HepG2 (cell line): Measurements from ENCODE around the gene MYD88. TPM values are rescaled to one million over a fixed set of nuclear protein-coding genes. Genes with fewer than 3 reads are reported as not detected.
A peak's percentile ranks its signal among the peaks of the same experiment; 100 is the strongest.

Experiments used
- HOXD1 ChIP-seq: sonication (generic); formaldehyde crosslinking; IDR thresholded peaks from 2 replicates; pipeline ENCODE4 v1.5.0; 2020; ENCODE audit warnings: missing genetic modification reagents
- MBD4 ChIP-seq: IDR thresholded peaks from 2 replicates; pipeline ENCODE4 v1.6.1; 2012; ENCODE audit warnings: low read length, inconsistent platforms, borderline replicate concordance
- TAF15 ChIP-seq: fragments of 200-400 bp; formaldehyde crosslinking; IDR thresholded peaks from one replicate; pipeline ENCODE4 v1.6.1; 2018; ENCODE audit warnings: mild to moderate bottlenecking, low read depth, low read length; ENCODE audit not compliant: poor library complexity, severe bottlenecking
- XRCC5 ChIP-seq: fragments of 200-400 bp; formaldehyde crosslinking; optimal IDR thresholded peaks from 2 replicates; pipeline ENCODE3; 2017; ENCODE audit warnings: mild to moderate bottlenecking, low read length
- ZBTB20 ChIP-seq: sonication (generic); formaldehyde crosslinking; IDR thresholded peaks from 2 replicates; pipeline ENCODE4 v1.8.1; 2023; ENCODE audit warnings: missing genetic modification reagents, low read depth, mild to moderate bottlenecking, borderline replicate concordance
- ZNF317 ChIP-seq: sonication (generic); formaldehyde crosslinking; IDR thresholded peaks from 2 replicates; pipeline ENCODE4 v1.5.0; 2020; ENCODE audit warnings: mild to moderate bottlenecking, missing genetic modification reagents
- ZNF557 ChIP-seq: sonication (generic); formaldehyde crosslinking; IDR thresholded peaks from 2 replicates; pipeline ENCODE4 v1.4.0; 2020; ENCODE audit warnings: missing genetic modification reagents
- ZNF563 ChIP-seq: sonication (generic); formaldehyde crosslinking; IDR thresholded peaks from 2 replicates; pipeline ENCODE4 v1.8.0; 2022; ENCODE audit warnings: mild to moderate bottlenecking, moderate library complexity, missing genetic modification reagents
- polyA plus RNA-seq, 8 experiments: library from polyadenylated mRNA; depleted of rRNA in 3 of 8; stranded (reverse) in 7 of 8; unstranded in 1 of 8; fragments of >200 nt; fragmentation: Illumina TruSeq in 4 of 8; extraction: Trizol in 4 of 8; gene quantifications; 2 replicates each; pipeline versions ENCODE4 v1.2.1 to v1.2.3, GENCODE V29; 2011 to 2016; ENCODE audit warnings: low read depth in 4 of 8, missing spikeins in 1 of 8, mixed read lengths in 1 of 8; ENCODE audit not compliant: insufficient read depth in 1 of 8
- total RNA-seq, 5 experiments: library from RNA; depleted of rRNA; stranded (reverse); fragments of >200 nt; fragmentation: Illumina TruSeq; extraction: Trizol; gene quantifications; 2 replicates each; pipeline ENCODE4 v1.2.3, GENCODE V29; 2016; ENCODE audit warnings: low read depth in 1 of 5
- TF ChIP-seq, protein P1 (sequence below): sonication (generic); formaldehyde crosslinking; IDR thresholded peaks from 2 replicates; pipeline ENCODE4 v1.4.0; 2020; ENCODE audit warnings: missing genetic modification reagents, borderline replicate concordance
- TF ChIP-seq, protein P2 (sequence below): sonication (generic); formaldehyde crosslinking; IDR thresholded peaks from 2 replicates; pipeline ENCODE4 v1.4.0; 2020; ENCODE audit warnings: missing genetic modification reagents; ENCODE audit errors: not compliant biosample characterization
- TF ChIP-seq, protein P3 (sequence below): sonication (generic); formaldehyde crosslinking; IDR thresholded peaks from 2 replicates; pipeline ENCODE4 v1.4.0; 2020; ENCODE audit warnings: missing genetic modification reagents
- TF ChIP-seq, protein P4 (sequence below): sonication (generic); formaldehyde crosslinking; IDR thresholded peaks from 2 replicates; pipeline ENCODE4 v1.4.0; 2020; ENCODE audit warnings: missing genetic modification reagents

Gene MYD88
- total and polyA plus RNA-seq, 2 of the 13 experiments (the other 11 are each of a cell fraction or from before 2014, with no cell fraction given): 7.6 to 32.7 TPM

DNA sequence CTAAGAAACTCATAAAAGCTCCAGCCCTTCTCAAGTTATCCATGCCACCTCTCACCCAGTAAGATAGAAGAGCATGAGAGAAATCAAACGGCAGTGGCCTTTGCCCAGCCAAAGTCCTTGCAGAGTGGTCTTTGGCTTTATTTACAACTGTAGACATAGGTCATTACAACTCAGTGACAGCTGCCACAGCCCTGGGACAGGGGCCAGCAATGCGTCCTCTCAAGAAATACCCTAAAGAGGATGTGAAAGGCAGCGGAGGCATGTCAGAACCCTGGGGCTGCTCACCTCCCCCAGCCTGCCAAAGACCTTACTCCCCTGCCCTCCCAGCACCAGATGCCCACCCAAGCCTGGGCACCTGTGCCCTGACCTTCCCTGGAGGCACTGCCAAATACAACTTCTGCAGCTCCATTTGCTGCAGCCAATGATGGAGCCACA, 7.8 kb upstream of the MYD88 start (continued):
- TF ChIP-seq XRCC5 (no peak), TAF15 (no peak), HOXD1 (CRISPR knock-in tag) (0 out of 2 replicates have a peak, but pooled peaks have one; percentile 42), ZNF563 (CRISPR knock-in tag) (no peak), MBD4 (no peak), ZNF317 (CRISPR knock-in tag) (peak; percentile 48; the same call in 1 of the 2 replicates), ZBTB20 (CRISPR knock-in tag) (peak; percentile 50; the same call in 1 of the 2 replicates), ZNF557 (CRISPR knock-in tag) (no peak)
- TF ChIP-seq, protein P1, sequence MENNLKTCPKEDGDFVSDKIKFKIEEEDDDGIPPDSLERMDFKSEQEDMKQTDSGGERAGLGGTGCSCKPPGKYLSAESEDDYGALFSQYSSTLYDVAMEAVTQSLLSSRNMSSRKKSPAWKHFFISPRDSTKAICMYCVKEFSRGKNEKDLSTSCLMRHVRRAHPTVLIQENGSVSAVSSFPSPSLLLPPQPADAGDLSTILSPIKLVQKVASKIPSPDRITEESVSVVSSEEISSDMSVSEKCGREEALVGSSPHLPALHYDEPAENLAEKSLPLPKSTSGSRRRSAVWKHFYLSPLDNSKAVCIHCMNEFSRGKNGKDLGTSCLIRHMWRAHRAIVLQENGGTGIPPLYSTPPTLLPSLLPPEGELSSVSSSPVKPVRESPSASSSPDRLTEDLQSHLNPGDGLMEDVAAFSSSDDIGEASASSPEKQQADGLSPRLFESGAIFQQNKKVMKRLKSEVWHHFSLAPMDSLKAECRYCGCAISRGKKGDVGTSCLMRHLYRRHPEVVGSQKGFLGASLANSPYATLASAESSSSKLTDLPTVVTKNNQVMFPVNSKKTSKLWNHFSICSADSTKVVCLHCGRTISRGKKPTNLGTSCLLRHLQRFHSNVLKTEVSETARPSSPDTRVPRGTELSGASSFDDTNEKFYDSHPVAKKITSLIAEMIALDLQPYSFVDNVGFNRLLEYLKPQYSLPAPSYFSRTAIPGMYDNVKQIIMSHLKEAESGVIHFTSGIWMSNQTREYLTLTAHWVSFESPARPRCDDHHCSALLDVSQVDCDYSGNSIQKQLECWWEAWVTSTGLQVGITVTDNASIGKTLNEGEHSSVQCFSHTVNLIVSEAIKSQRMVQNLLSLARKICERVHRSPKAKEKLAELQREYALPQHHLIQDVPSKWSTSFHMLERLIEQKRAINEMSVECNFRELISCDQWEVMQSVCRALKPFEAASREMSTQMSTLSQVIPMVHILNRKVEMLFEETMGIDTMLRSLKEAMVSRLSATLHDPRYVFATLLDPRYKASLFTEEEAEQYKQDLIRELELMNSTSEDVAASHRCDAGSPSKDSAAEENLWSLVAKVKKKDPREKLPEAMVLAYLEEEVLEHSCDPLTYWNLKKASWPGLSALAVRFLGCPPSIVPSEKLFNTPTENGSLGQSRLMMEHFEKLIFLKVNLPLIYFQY (CRISPR knock-in tag): 0 out of 2 replicates have a peak, but pooled peaks have one; percentile 27
- TF ChIP-seq, protein P2, sequence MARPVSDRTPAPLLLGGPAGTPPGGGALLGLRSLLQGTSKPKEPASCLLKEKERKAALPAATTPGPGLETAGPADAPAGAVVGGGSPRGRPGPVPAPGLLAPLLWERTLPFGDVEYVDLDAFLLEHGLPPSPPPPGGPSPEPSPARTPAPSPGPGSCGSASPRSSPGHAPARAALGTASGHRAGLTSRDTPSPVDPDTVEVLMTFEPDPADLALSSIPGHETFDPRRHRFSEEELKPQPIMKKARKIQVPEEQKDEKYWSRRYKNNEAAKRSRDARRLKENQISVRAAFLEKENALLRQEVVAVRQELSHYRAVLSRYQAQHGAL (CRISPR knock-in tag): no peak
- TF ChIP-seq, protein P3, sequence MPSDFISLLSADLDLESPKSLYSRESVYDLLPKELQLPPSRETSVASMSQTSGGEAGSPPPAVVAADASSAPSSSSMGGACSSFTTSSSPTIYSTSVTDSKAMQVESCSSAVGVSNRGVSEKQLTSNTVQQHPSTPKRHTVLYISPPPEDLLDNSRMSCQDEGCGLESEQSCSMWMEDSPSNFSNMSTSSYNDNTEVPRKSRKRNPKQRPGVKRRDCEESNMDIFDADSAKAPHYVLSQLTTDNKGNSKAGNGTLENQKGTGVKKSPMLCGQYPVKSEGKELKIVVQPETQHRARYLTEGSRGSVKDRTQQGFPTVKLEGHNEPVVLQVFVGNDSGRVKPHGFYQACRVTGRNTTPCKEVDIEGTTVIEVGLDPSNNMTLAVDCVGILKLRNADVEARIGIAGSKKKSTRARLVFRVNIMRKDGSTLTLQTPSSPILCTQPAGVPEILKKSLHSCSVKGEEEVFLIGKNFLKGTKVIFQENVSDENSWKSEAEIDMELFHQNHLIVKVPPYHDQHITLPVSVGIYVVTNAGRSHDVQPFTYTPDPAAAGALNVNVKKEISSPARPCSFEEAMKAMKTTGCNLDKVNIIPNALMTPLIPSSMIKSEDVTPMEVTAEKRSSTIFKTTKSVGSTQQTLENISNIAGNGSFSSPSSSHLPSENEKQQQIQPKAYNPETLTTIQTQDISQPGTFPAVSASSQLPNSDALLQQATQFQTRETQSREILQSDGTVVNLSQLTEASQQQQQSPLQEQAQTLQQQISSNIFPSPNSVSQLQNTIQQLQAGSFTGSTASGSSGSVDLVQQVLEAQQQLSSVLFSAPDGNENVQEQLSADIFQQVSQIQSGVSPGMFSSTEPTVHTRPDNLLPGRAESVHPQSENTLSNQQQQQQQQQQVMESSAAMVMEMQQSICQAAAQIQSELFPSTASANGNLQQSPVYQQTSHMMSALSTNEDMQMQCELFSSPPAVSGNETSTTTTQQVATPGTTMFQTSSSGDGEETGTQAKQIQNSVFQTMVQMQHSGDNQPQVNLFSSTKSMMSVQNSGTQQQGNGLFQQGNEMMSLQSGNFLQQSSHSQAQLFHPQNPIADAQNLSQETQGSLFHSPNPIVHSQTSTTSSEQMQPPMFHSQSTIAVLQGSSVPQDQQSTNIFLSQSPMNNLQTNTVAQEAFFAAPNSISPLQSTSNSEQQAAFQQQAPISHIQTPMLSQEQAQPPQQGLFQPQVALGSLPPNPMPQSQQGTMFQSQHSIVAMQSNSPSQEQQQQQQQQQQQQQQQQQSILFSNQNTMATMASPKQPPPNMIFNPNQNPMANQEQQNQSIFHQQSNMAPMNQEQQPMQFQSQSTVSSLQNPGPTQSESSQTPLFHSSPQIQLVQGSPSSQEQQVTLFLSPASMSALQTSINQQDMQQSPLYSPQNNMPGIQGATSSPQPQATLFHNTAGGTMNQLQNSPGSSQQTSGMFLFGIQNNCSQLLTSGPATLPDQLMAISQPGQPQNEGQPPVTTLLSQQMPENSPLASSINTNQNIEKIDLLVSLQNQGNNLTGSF (CRISPR knock-in tag): no peak
- TF ChIP-seq, protein P4, sequence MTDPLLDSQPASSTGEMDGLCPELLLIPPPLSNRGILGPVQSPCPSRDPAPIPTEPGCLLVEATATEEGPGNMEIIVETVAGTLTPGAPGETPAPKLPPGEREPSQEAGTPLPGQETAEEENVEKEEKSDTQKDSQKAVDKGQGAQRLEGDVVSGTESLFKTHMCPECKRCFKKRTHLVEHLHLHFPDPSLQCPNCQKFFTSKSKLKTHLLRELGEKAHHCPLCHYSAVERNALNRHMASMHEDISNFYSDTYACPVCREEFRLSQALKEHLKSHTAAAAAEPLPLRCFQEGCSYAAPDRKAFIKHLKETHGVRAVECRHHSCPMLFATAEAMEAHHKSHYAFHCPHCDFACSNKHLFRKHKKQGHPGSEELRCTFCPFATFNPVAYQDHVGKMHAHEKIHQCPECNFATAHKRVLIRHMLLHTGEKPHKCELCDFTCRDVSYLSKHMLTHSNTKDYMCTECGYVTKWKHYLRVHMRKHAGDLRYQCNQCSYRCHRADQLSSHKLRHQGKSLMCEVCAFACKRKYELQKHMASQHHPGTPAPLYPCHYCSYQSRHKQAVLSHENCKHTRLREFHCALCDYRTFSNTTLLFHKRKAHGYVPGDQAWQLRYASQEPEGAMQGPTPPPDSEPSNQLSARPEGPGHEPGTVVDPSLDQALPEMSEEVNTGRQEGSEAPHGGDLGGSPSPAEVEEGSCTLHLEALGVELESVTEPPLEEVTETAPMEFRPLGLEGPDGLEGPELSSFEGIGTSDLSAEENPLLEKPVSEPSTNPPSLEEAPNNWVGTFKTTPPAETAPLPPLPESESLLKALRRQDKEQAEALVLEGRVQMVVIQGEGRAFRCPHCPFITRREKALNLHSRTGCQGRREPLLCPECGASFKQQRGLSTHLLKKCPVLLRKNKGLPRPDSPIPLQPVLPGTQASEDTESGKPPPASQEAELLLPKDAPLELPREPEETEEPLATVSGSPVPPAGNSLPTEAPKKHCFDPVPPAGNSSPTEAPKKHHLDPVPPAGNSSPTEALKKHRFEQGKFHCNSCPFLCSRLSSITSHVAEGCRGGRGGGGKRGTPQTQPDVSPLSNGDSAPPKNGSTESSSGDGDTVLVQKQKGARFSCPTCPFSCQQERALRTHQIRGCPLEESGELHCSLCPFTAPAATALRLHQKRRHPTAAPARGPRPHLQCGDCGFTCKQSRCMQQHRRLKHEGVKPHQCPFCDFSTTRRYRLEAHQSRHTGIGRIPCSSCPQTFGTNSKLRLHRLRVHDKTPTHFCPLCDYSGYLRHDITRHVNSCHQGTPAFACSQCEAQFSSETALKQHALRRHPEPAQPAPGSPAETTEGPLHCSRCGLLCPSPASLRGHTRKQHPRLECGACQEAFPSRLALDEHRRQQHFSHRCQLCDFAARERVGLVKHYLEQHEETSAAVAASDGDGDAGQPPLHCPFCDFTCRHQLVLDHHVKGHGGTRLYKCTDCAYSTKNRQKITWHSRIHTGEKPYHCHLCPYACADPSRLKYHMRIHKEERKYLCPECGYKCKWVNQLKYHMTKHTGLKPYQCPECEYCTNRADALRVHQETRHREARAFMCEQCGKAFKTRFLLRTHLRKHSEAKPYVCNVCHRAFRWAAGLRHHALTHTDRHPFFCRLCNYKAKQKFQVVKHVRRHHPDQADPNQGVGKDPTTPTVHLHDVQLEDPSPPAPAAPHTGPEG (CRISPR knock-in tag): no peak
